ENCODE data around the gene SPRED2.

SPRED2 gene

DNA sequence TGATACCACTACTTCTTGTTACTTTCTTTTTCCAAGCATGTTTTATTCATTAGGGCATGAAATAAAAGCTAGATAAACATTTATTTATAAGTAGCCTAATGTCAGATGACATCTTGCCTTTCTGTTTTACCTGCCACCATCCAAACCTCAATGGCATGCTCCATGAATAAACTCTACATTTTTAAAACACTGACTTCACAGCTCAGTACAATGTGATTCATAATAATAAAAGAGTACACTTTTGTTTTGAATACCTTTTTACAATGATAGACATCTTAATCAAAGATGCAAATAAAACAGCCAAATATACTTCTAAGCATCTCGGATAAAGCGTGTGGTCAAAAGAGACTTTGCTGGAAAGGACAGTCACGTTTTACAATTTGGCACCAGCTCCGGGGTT is 88.2 kb downstream of the SPRED2 start:
- H3K4me1 ChIP-seq (ENCODE audit: control insufficient read depth, low read length), result peaks cover 20% of the 10 kb centered on the region
- H3K9me3 ChIP-seq (ENCODE audit: control insufficient read depth, insufficient read depth, low read length), result no peaks in the 10 kb centered on the region
- TF ChIP-seq, protein P1, sequence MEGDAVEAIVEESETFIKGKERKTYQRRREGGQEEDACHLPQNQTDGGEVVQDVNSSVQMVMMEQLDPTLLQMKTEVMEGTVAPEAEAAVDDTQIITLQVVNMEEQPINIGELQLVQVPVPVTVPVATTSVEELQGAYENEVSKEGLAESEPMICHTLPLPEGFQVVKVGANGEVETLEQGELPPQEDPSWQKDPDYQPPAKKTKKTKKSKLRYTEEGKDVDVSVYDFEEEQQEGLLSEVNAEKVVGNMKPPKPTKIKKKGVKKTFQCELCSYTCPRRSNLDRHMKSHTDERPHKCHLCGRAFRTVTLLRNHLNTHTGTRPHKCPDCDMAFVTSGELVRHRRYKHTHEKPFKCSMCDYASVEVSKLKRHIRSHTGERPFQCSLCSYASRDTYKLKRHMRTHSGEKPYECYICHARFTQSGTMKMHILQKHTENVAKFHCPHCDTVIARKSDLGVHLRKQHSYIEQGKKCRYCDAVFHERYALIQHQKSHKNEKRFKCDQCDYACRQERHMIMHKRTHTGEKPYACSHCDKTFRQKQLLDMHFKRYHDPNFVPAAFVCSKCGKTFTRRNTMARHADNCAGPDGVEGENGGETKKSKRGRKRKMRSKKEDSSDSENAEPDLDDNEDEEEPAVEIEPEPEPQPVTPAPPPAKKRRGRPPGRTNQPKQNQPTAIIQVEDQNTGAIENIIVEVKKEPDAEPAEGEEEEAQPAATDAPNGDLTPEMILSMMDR (IDR thresholded peaks at IDR 0.05; ENCODE audit: low read depth, low read length, poor library complexity, severe bottlenecking), result no peak
- TF ChIP-seq EZH2phosphoT487 (IDR thresholded peaks at IDR 0.05; ENCODE audit: borderline replicate concordance, low read length), result no peak
- no peaks in the 10 kb centered on the region for H3F3A ChIP-seq (ENCODE audit: control insufficient read depth, insufficient read depth)
- H3K4me3 ChIP-seq (ENCODE audit: low read length), result no peak overlapping the region
- H3K36me3 ChIP-seq (ENCODE audit: control insufficient read depth, low read length), result peaks cover 8% of the 10 kb centered on the region
- no peaks in the 10 kb centered on the region for H4K20me1 ChIP-seq (ENCODE audit: control insufficient read depth, insufficient read depth, low read depth, low read length)
- no peak overlapping the region for H3K27ac ChIP-seq (ENCODE audit: low read depth, low read length)
- no peaks in the 10 kb centered on the region for H3K9me2 ChIP-seq (replicated peaks; ENCODE audit: control insufficient read depth, low read length)
- H3K4me2 ChIP-seq (ENCODE audit: low read length), result 0 out of 2 replicates have a peak overlapping the region, but pooled peaks have one; percentile 30
- peaks cover 34% of the 10 kb centered on the region for H3K79me2 ChIP-seq (ENCODE audit: control insufficient read depth, low read length)
- H3K27me3 ChIP-seq (ENCODE audit: control insufficient read depth, low read length), result no peaks in the 10 kb centered on the region

DNA sequence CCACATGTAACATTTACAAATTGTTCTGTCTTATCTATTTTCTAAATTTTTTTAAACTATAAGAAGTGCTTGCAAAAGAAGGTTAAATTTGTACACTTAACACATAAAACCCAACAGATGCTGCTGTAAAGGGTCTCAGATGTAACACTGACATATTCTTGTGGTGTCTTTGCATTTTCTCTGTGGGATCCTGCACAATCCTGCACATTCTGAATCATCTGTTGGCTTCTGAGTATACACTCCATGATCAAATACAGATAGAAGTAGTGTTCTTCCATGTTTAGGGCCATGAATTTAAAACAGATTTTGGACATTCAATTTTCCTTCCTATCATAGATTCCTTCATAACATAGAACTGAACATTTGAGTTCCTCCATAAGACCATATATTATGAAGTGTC is 89.0 kb downstream of the SPRED2 start:
- H3K4me3 ChIP-seq (ENCODE audit: low read length), result no peak overlapping the region
- peaks cover 17% of the 10 kb centered on the region for H3K4me1 ChIP-seq (ENCODE audit: control insufficient read depth, low read length)
- no peaks in the 10 kb centered on the region for H3K9me3 ChIP-seq (ENCODE audit: control insufficient read depth, insufficient read depth, low read length)
- peaks cover 8% of the 10 kb centered on the region for H3K36me3 ChIP-seq (ENCODE audit: control insufficient read depth, low read length)
- H4K20me1 ChIP-seq (ENCODE audit: control insufficient read depth, insufficient read depth, low read depth, low read length), result no peaks in the 10 kb centered on the region
- no peaks in the 10 kb centered on the region for H3F3A ChIP-seq (ENCODE audit: control insufficient read depth, insufficient read depth)
- peaks cover 28% of the 10 kb centered on the region for H3K79me2 ChIP-seq (ENCODE audit: control insufficient read depth, low read length)
- H3K27ac ChIP-seq (ENCODE audit: low read depth, low read length), result no peak overlapping the region
- no peak overlapping the region for H3K4me2 ChIP-seq (ENCODE audit: low read length)
- H3K27me3 ChIP-seq (ENCODE audit: control insufficient read depth, low read length), result no peaks in the 10 kb centered on the region
- TF ChIP-seq EZH2phosphoT487 (IDR thresholded peaks at IDR 0.05; ENCODE audit: borderline replicate concordance, low read length), result no peak
- TF ChIP-seq, protein P1 (IDR thresholded peaks at IDR 0.05; ENCODE audit: low read depth, low read length, poor library complexity, severe bottlenecking), result no peak
- no peaks in the 10 kb centered on the region for H3K9me2 ChIP-seq (replicated peaks; ENCODE audit: control insufficient read depth, low read length)

DNA sequence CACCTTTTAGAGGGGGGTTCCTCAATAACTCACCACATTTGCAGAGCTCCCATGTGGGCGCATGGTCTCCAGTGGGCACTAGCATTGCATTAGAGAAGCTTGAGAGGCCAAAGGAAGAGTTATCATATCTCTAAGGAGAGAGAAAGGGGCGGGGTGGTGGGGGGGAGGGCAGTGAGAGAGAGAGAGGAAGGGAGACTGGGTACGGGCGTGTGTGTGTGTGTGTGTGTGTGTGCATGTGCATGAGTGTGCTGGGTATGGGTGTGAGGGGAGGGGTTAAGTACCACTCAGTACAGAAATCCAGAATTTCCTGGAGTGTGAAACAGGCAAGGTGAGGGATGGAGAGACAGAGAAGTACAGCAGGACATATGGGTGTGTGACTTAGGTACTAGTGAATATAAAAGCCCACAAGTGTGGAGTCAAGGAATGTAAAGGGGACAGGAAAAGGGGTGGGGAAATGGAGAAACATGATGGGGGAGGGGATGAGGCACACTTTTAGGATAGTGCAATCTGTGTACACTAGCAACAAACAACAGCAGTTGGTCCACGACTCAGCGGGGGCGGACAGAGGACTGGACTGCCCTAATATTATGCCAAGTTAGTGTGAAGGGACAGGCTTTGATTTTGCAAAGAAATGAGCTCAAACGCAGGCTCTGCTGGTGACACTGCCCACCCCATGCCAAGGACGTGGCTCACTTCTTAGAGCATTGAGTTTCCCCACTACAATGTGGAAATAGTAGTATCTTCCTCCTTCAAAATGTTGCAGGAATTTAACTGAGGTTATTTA is 91.3 kb downstream of the SPRED2 start:
- Histone ChIP-seq H3K4me3 (ENCODE audit: low read length) (no peak overlapping the region), H3K27ac (ENCODE audit: low read depth, low read length) (no peak overlapping the region)
- TF ChIP-seq, protein P1 (IDR thresholded peaks at IDR 0.05; ENCODE audit: low read depth, low read length, poor library complexity, severe bottlenecking), result no peak
- TF ChIP-seq EZH2phosphoT487 (IDR thresholded peaks at IDR 0.05; ENCODE audit: borderline replicate concordance, low read length), result no peak

More for the DNA sequence above, 91.3 kb downstream of the SPRED2 start:
- Histone ChIP-seq H3K27me3 (ENCODE audit: control insufficient read depth, low read length) (no peaks in the 10 kb centered on the region), H3K4me1 (ENCODE audit: control insufficient read depth, low read length) (peaks cover 17% of the 10 kb centered on the region), H3K4me2 (ENCODE audit: low read length) (no peak overlapping the region), H3K79me2 (ENCODE audit: control insufficient read depth, low read length) (peaks cover 5% of the 10 kb centered on the region; the same call in 1 of the 2 replicates), H3K36me3 (ENCODE audit: control insufficient read depth, low read length) (peaks cover 6% of the 10 kb centered on the region), H3F3A (ENCODE audit: control insufficient read depth, insufficient read depth) (0 out of 2 replicates have a peak, but pooled peaks cover 2% of the 10 kb centered on the region), H3K9me3 (ENCODE audit: control insufficient read depth, insufficient read depth, low read length) (no peaks in the 10 kb centered on the region), H4K20me1 (ENCODE audit: control insufficient read depth, insufficient read depth, low read depth, low read length) (no peaks in the 10 kb centered on the region), H3K9me2 (replicated peaks; ENCODE audit: control insufficient read depth, low read length) (no peaks in the 10 kb centered on the region)
